ENCODE data around the gene BDH1.

The BDH1 gene

DNA sequence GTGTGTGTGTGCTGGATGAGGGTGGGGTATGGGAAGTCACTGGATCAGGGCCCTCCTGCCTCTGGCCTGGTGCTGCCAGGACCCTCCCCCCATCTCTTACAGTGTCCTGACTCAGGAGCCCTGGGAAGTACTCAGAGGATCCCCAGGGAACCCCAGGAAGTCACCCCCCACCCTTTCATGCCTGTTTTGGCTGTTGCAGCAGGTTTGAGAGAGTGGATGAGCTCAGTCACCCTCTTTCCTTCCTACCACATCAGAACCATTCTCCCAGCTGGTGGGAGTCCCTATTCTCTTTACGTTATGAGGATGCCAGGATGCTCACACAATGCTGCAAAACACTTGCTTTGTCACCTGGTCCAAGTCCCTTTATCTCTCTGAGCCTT is 59.0 kb downstream of the BDH1 start:
- H3K4me1 ChIP-seq (ENCODE audit: control insufficient read depth, insufficient read depth, low read length): no peaks in the 10 kb centered on the region
- H3K27ac ChIP-seq (ENCODE audit: insufficient read depth, low read depth, low read length, poor library complexity, severe bottlenecking): no peak overlapping the region
- no peak overlapping the region for H3K4me3 ChIP-seq (ENCODE audit: insufficient read depth, low read depth, low read length)
- WGBS, 2 experiments: 82 to 91% methylated on average over 1 of the region's 1 CpG
- H3K9me3 ChIP-seq (ENCODE audit: control insufficient read depth, low read length): no peaks in the 10 kb centered on the region
- H3K36me3 ChIP-seq (ENCODE audit: control insufficient read depth, insufficient read depth, low read length): no peaks in the 10 kb centered on the region
- H3K27me3 ChIP-seq (ENCODE audit: control insufficient read depth, insufficient read depth, low read length, poor library complexity, severe bottlenecking): no peaks in the 10 kb centered on the region

DNA sequence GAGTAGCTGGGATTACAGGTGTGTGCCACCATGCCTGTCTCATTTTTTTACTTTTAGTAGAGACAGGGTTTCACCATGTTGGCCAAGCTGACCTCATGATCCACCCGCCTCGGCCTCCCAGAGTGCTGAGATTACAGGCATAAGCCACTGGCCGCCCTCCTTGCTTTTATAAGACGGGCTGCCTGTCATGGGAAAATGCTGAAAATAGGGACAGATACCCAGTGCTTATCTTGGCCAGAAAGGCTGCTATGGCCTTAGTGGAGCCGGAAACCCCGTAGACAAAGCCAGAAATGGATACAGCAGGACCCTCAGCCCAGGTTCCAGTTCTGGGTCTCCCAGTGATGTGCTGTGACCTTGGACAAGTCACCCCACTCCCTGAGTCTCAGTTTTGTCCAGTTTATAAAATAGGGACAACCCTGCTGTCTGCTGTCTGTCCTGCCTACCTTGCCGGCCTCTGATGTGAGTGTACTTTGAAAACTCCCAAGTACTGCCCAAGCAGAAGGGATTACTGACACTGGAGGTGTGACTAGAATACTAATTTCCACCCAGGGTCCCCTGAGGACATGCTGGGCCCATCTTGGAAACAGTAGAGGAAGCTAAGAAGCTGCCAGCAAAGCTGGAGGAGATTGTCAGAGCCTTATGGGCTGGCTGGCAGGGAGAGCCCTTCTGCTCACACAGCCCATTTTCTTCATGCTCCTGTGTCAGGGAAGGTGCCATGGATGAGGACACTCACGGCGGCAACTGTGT is 59.6 kb downstream of the BDH1 start:
- H3K4me3 ChIP-seq (ENCODE audit: insufficient read depth, low read depth, low read length): no peak overlapping the region
- H3K27ac ChIP-seq (ENCODE audit: insufficient read depth, low read depth, low read length, poor library complexity, severe bottlenecking): no peak overlapping the region
- H3K9me3 ChIP-seq (ENCODE audit: control insufficient read depth, low read length): no peaks in the 10 kb centered on the region
- H3K4me1 ChIP-seq (ENCODE audit: control insufficient read depth, insufficient read depth, low read length): no peaks in the 10 kb centered on the region
- no peaks in the 10 kb centered on the region for H3K27me3 ChIP-seq (ENCODE audit: control insufficient read depth, insufficient read depth, low read length, poor library complexity, severe bottlenecking)
- H3K36me3 ChIP-seq (ENCODE audit: control insufficient read depth, insufficient read depth, low read length): no peaks in the 10 kb centered on the region
- 86 to 89% methylated on average over 9 of the region's 9 CpGs for WGBS, 2 experiments

DNA sequence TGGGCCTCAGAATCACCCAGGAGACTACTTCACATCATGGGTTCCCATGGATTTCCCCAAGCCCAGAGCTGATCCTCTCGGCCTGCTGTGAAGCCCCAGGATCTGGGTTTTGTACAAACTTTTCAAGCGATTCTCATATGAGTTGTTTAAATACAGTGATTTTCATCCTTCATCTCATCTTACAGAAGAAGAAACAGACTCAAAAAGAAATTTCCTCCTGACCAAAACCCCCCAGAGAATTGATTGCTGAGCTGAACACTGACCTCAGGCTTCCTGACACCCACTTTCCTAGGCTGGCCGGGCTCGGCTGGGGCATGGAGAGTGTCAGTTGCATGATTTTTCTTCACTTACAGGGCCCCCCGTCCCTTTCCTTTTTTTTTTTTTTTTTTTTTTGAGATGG is 60.3 kb downstream of the BDH1 start:
- Histone ChIP-seq H3K27ac (ENCODE audit: insufficient read depth, low read depth, low read length, poor library complexity, severe bottlenecking) (no peak overlapping the region), H3K4me1 (ENCODE audit: control insufficient read depth, insufficient read depth, low read length) (no peaks in the 10 kb centered on the region), H3K9me3 (ENCODE audit: control insufficient read depth, low read length) (no peaks in the 10 kb centered on the region), H3K4me3 (ENCODE audit: insufficient read depth, low read depth, low read length) (no peak overlapping the region), H3K27me3 (ENCODE audit: control insufficient read depth, insufficient read depth, low read length, poor library complexity, severe bottlenecking) (no peaks in the 10 kb centered on the region), H3K36me3 (ENCODE audit: control insufficient read depth, insufficient read depth, low read length) (no peaks in the 10 kb centered on the region)
- 88% methylated on average over 5 of the region's 5 CpGs for WGBS, 2 experiments

DNA sequence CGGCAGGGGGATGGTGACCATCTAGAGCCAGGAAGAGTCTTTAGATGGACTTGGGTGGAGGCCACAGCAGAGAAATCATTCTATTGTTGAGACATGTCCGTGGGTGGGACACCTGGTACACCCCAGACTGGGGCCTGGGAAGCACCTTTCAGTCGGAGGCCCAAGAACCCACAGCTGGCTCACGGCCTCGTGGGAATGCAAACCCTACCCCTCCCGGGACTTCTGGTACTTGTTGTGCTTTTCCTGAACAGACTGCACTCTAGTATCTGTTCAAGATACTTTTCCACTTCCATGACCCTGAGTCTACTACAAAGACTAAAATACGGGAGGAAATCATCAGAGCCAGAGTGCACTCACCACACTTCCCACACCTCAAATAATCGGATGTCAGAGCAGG is 60.7 kb downstream of the BDH1 start:
- Histone ChIP-seq H3K4me3 (ENCODE audit: insufficient read depth, low read depth, low read length) (no peak overlapping the region), H3K9me3 (ENCODE audit: control insufficient read depth, low read length) (no peaks in the 10 kb centered on the region), H3K27ac (ENCODE audit: insufficient read depth, low read depth, low read length, poor library complexity, severe bottlenecking) (no peak overlapping the region), H3K36me3 (ENCODE audit: control insufficient read depth, insufficient read depth, low read length) (no peaks in the 10 kb centered on the region), H3K4me1 (ENCODE audit: control insufficient read depth, insufficient read depth, low read length) (peaks cover 4% of the 10 kb centered on the region), H3K27me3 (ENCODE audit: control insufficient read depth, insufficient read depth, low read length, poor library complexity, severe bottlenecking) (no peaks in the 10 kb centered on the region)
- 86 to 89% methylated on average over 8 of the region's 8 CpGs for WGBS, 2 experiments

DNA sequence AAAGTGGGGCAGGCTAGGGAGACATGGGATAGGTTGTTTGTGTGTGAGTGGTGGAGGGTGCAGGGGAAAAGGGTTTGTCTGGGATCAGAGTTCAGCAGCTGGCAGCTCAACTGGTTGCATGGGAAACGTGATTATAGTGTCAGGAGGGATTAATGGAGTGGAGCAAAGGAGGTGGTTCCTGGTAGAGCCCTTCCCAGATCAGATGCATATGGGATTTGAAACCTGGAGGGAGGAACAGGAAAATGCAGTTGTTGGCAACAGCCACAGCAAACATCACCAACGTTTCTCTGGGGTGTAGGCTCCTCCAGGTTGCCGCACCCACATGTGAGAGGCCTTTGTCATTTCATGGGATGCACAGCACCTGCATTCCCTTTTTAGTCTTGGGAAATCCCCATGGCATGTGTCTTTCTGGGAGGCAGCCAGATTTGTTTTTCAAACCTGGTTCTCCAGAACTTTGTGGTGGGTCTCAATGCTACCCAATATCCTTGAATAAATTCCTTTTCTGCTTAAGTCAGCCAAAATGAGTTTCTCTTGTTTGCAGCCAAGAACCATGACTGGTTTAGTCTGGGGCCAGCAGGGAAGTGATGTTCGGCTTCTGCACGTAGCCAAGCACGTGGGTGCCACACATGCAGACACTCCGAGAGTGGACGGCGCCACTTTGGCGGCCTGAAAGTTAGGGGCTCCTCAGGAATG is 61.3 kb downstream of the BDH1 start:
- Histone ChIP-seq H3K27ac (ENCODE audit: insufficient read depth, low read depth, low read length, poor library complexity, severe bottlenecking) (no peak overlapping the region), H3K27me3 (ENCODE audit: control insufficient read depth, insufficient read depth, low read length, poor library complexity, severe bottlenecking) (no peaks in the 10 kb centered on the region), H3K4me1 (ENCODE audit: control insufficient read depth, insufficient read depth, low read length) (peaks cover 5% of the 10 kb centered on the region), H3K4me3 (ENCODE audit: insufficient read depth, low read depth, low read length) (no peak overlapping the region), H3K9me3 (ENCODE audit: control insufficient read depth, low read length) (no peaks in the 10 kb centered on the region), H3K36me3 (ENCODE audit: control insufficient read depth, insufficient read depth, low read length) (no peaks in the 10 kb centered on the region)
- whole genome bisulfite sequencing, 2 experiments: 86 to 88% methylated on average over 10 of the region's 10 CpGs

DNA sequence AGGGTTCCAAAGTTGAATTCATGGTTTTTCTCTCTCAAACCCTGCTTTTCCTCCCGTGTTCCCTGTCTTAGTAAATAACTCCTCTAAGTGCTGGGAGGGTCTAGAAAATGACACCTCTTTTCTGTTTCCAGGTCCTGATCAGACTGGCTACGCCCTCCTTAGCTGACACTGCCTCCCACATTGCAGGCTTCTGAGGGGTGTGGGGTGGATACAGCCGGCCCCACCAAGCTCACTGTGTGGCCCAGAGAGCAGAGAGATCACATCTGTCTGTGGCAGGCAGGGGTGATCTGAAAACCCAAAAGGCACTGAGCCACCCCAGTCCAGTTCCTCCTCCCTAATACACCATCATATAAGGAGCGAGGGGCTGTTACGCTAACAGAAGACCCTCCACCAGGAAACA is 62.7 kb downstream of the BDH1 start:
- H3K27ac ChIP-seq (ENCODE audit: insufficient read depth, low read depth, low read length, poor library complexity, severe bottlenecking): no peak overlapping the region
- no peak overlapping the region for H3K4me3 ChIP-seq (ENCODE audit: insufficient read depth, low read depth, low read length)
- H3K9me3 ChIP-seq (ENCODE audit: control insufficient read depth, low read length): no peaks in the 10 kb centered on the region
- no peaks in the 10 kb centered on the region for H3K27me3 ChIP-seq (ENCODE audit: control insufficient read depth, insufficient read depth, low read length, poor library complexity, severe bottlenecking)
- peaks cover 5% of the 10 kb centered on the region for H3K4me1 ChIP-seq (ENCODE audit: control insufficient read depth, insufficient read depth, low read length)
- H3K36me3 ChIP-seq (ENCODE audit: control insufficient read depth, insufficient read depth, low read length): no peaks in the 10 kb centered on the region
- 83 to 85% methylated on average over 5 of the region's 5 CpGs for WGBS, 2 experiments

DNA sequence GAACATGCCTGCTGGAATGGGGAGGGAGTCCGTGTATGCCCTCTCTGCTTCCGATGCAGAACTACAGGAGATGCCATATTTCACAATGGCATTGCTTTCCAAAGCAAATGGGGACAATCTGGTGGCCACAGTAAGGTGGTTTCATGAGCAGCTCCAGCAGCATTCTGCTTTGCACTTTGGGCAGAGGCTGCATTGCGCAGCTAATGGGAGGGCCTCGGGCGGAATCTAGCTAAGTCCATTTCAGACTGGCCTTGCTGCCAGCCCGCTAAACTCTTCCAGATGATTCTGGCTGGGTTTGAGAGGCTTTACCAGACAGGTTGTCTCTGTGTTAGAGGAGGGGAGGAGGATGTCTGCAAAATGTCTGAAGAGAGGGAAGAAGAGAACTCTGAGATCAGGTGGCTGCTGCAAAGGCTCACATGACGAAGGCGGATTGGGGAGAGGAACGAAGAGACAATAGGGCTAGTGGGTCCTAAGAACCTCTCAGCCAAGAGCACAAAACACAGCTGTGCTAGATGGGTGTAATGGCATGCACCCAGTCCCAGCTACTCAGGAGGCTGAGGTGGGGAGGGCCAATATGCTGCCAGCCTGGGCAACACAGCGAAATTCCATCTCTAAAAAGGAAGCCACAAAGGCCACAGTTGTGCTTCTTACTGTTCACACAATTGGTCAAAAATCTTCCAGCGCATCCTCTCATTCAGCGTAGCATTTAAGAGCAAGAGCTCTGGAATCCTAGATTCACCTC is 63.7 kb downstream of the BDH1 start:
- peaks cover 5% of the 10 kb centered on the region for H3K4me1 ChIP-seq (ENCODE audit: control insufficient read depth, insufficient read depth, low read length)
- no peaks in the 10 kb centered on the region for H3K9me3 ChIP-seq (ENCODE audit: control insufficient read depth, low read length)
- H3K36me3 ChIP-seq (ENCODE audit: control insufficient read depth, insufficient read depth, low read length): no peaks in the 10 kb centered on the region
- no peak overlapping the region for H3K4me3 ChIP-seq (ENCODE audit: insufficient read depth, low read depth, low read length)
- 91 to 93% methylated on average over 12 of the region's 12 CpGs for WGBS, 2 experiments
- H3K27me3 ChIP-seq (ENCODE audit: control insufficient read depth, insufficient read depth, low read length, poor library complexity, severe bottlenecking): no peaks in the 10 kb centered on the region
- H3K27ac ChIP-seq (ENCODE audit: insufficient read depth, low read depth, low read length, poor library complexity, severe bottlenecking): no peak overlapping the region

DNA sequence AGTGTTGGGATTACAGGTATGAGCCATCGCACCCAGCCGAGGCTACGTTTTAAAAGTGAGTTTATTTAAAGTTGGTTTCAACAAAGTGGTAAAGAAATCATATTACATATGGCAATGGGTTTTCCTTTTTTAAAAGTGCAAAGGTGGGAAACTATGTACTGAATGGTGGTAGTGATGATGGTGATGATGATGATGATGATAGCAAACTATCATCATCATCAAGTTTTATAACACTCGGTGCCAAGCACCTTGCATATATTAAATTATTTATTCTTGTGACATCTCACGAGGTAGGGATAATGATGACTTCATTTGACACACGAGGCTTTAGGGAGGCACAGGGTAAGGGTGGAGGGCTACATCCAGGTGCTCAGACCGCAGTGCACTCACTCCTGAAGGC is 64.3 kb downstream of the BDH1 start:
- no peak overlapping the region for H3K27ac ChIP-seq (ENCODE audit: insufficient read depth, low read depth, low read length, poor library complexity, severe bottlenecking)
- H3K4me3 ChIP-seq (ENCODE audit: insufficient read depth, low read depth, low read length): no peak overlapping the region
- H3K4me1 ChIP-seq (ENCODE audit: control insufficient read depth, insufficient read depth, low read length): peaks cover 5% of the 10 kb centered on the region

DNA sequence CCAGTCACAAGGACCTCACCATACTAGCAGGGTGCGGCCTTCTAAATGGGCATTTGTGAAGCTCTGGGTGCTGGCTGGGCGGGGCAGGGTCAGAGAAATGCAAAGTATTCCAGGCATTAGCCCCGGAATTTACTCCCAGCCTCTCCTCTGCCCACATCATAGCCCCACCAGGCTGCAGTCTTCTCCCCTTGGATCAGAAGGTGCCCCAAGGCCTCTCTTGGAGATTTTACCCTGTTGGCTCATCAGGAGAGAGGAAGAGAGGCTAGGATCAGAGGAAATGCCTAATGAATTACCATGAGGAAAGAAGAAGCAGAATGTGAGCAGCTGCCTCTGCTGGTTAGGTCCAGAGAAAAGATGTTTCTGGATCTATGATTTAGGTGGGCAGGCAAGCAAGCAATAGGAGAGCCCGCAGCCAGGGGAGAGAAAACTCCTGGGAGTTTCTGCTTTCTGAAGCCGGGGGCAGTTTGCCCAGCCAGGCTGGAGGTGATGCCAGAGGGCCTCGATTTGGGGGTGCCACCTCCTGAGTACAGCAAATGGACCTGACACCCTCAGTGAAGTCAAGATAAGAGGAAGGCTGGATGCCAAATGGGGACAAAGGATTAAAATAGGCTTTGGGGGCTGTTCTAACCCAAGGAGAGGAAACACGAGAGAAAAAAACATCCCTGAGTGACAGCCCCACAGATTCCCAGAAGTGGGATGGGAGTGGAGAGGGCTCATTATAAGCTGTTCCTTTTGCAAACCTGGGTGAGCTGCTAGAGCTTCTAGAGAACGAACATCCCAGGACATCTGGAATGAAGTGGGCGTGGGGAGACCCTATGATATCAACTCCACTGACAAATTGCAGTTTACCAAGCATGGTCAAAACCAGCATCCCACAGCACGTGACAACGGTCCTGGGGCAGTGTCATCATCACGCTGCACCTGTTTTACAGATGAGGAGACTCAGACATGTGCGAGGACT is 65.4 kb downstream of the BDH1 start:
- WGBS, 2 experiments: 87 to 88% methylated on average over 13 of the region's 13 CpGs
- no peak overlapping the region for H3K4me3 ChIP-seq (ENCODE audit: insufficient read depth, low read depth, low read length)

More for the DNA sequence above, 64.3 kb downstream of the BDH1 start:
- Histone ChIP-seq H3K9me3 (ENCODE audit: control insufficient read depth, low read length) (no peaks in the 10 kb centered on the region), H3K36me3 (ENCODE audit: control insufficient read depth, insufficient read depth, low read length) (no peaks in the 10 kb centered on the region), H3K27me3 (ENCODE audit: control insufficient read depth, insufficient read depth, low read length, poor library complexity, severe bottlenecking) (no peaks in the 10 kb centered on the region)
- WGBS, 2 experiments: 85 to 89% methylated on average over 7 of the region's 7 CpGs

More for the DNA sequence above, 65.4 kb downstream of the BDH1 start:
- H3K27me3 ChIP-seq (ENCODE audit: control insufficient read depth, insufficient read depth, low read length, poor library complexity, severe bottlenecking): no peaks in the 10 kb centered on the region
- H3K27ac ChIP-seq (ENCODE audit: insufficient read depth, low read depth, low read length, poor library complexity, severe bottlenecking): no peak overlapping the region
- no peaks in the 10 kb centered on the region for H3K36me3 ChIP-seq (ENCODE audit: control insufficient read depth, insufficient read depth, low read length)
- H3K4me1 ChIP-seq (ENCODE audit: control insufficient read depth, insufficient read depth, low read length): peaks cover 5% of the 10 kb centered on the region
- H3K9me3 ChIP-seq (ENCODE audit: control insufficient read depth, low read length): no peaks in the 10 kb centered on the region

Data from ectodermal cell (in vitro differentiated cells).